Naive B cell (primary cell): ENCODE results near the gene B9D1. TPM values are rescaled to one million over a fixed set of nuclear protein-coding genes. Genes with fewer than 3 reads are reported as not detected.

Source experiments
- ATAC-seq, 2 donors: fragments of 150-1000 bp; cut with Tn5 transposase; 2 replicates each; pipeline ENCODE4 v1.10.0; 2021; ENCODE audit warnings: low read depth in 2 of 2, mild to moderate bottlenecking in 2 of 2, moderate library complexity in 2 of 2
- DNase-seq: peaks from one replicate; pipeline ENCODE4 v3.0.0; 2022
- H3K27ac Mint-ChIP-seq, 6 donors: one replicate each; pipeline ENCODE4 v1.8.0; 2020 to 2022; ENCODE audit warnings: mild to moderate bottlenecking in 6 of 6, mixed read lengths in 6 of 6, moderate library complexity in 5 of 6, inconsistent platforms in 2 of 6
- H3K27me3 Mint-ChIP-seq, 3 donors: one replicate each; pipeline ENCODE4 v1.8.0; 2021 to 2022; ENCODE audit warnings: mixed read lengths in 3 of 3, mild to moderate bottlenecking in 1 of 3
- H3K36me3 Mint-ChIP-seq, 2 donors: one replicate each; pipeline ENCODE4 v1.8.0; 2020 to 2022; ENCODE audit warnings: mixed read lengths in 2 of 2, inconsistent platforms in 1 of 2, mild to moderate bottlenecking in 1 of 2
- H3K4me1 Mint-ChIP-seq, 3 donors: one replicate each; pipeline ENCODE4 v1.8.0; 2020 to 2022; ENCODE audit warnings: mixed read lengths in 3 of 3, inconsistent platforms in 1 of 3, mild to moderate bottlenecking in 1 of 3, moderate library complexity in 1 of 3
- H3K4me3 Mint-ChIP-seq, 8 donors: one replicate each; pipeline ENCODE4 v1.8.0; 2020 to 2022; ENCODE audit warnings: mild to moderate bottlenecking in 8 of 8, mixed read lengths in 8 of 8, moderate library complexity in 8 of 8, inconsistent platforms in 2 of 8
- H3K9me3 Mint-ChIP-seq, 7 donors: one replicate each; pipeline ENCODE4 v1.8.0; 2020 to 2022; ENCODE audit warnings: mixed read lengths in 7 of 7, mild to moderate bottlenecking in 5 of 7, inconsistent platforms in 2 of 7, moderate library complexity in 1 of 7
- polyA plus RNA-seq, 6 donors: library from polyadenylated mRNA; unstranded; fragments of 300-500 nt; fragmentation: Illumina TruSeq; gene quantifications; one replicate each; pipeline ENCODE4 v1.2.3, GENCODE V29; 2021; ENCODE audit warnings: low read depth in 6 of 6

The B9D1 gene
- polyA plus RNA-seq, 6 donors from 2014 or later: 1.2 to 4.1 (median 1.6) TPM

- ATAC-seq (no peak), DNase-seq (no peak)
- no peaks in the 10 kb centered on the region for H3K36me3 Mint-ChIP-seq
- H3K27ac Mint-ChIP-seq: peak overlapping the region in 5 of 6 donors; percentile 36 to 98 (median 66)
- H3K4me1 Mint-ChIP-seq: peaks cover 37 to 54% (median 52%) of the 10 kb centered on the region in 3 donors
- H3K27me3 Mint-ChIP-seq: peaks cover 0 to 16% (median 6%) of the 10 kb centered on the region in 3 donors
- peak overlapping the region in 1 of 8 donors; percentile 8 for H3K4me3 Mint-ChIP-seq
- no peaks in the 10 kb centered on the region for H3K9me3 Mint-ChIP-seq
These were observed 61.1 kb downstream of the B9D1 start for GRCh38 chr17:19301274-19301951.

GRCh38 chr17:19299866-19300265 lies 62.7 kb downstream of the B9D1 start:
- Mint-ChIP-seq H3K27me3 (peaks cover 0 to 6% (median 6%) of the 10 kb centered on the region in 3 donors), H3K27ac (no peak overlapping the region), H3K4me3 (no peak overlapping the region), H3K9me3 (no peaks in the 10 kb centered on the region), H3K36me3 (no peaks in the 10 kb centered on the region), H3K4me1 (peaks cover 23 to 43% (median 42%) of the 10 kb centered on the region in 3 donors)
- DNase-seq (no peak), ATAC-seq (no peak)

- H3K4me3 Mint-ChIP-seq: no peak overlapping the region
These were observed 63.2 kb downstream of the B9D1 start for GRCh38 chr17:19299214-19299747.

GRCh38 chr17:19298569-19299213 lies 63.8 kb downstream of the B9D1 start:
- Mint-ChIP-seq H3K4me3 (no peak overlapping the region), H3K9me3 (no peaks in the 10 kb centered on the region), H3K36me3 (no peaks in the 10 kb centered on the region), H3K27ac (no peak overlapping the region), H3K27me3 (peaks cover 0 to 12% (median 6%) of the 10 kb centered on the region in 3 donors), H3K4me1 (peaks cover 23 to 39% (median 36%) of the 10 kb centered on the region in 3 donors)
- DNase-seq (no peak), ATAC-seq (no peak)

More at GRCh38 chr17:19299214-19299747, 63.2 kb downstream of the B9D1 start:
- Mint-ChIP-seq H3K4me1 (peaks cover 27 to 43% (median 42%) of the 10 kb centered on the region in 3 donors), H3K9me3 (no peaks in the 10 kb centered on the region), H3K36me3 (no peaks in the 10 kb centered on the region), H3K27me3 (peaks cover 0 to 11% (median 6%) of the 10 kb centered on the region in 3 donors), H3K27ac (no peak overlapping the region)
- DNase-seq (no peak), ATAC-seq (no peak)

GRCh38 chr17:19296786-19297778 lies 65.4 kb downstream of the B9D1 start:
- peak overlapping the region in 1 of 6 donors; percentile 54 for H3K27ac Mint-ChIP-seq
- peaks cover 0 to 4% of the 10 kb centered on the region in 2 donors for H3K36me3 Mint-ChIP-seq
- no peak overlapping the region for H3K4me3 Mint-ChIP-seq
- peaks cover 13 to 22% (median 20%) of the 10 kb centered on the region in 3 donors for H3K4me1 Mint-ChIP-seq
- DNase-seq (no peak), ATAC-seq (no peak)
- H3K9me3 Mint-ChIP-seq: no peaks in the 10 kb centered on the region
- H3K27me3 Mint-ChIP-seq: peaks cover 0 to 12% (median 10%) of the 10 kb centered on the region in 3 donors

- H3K4me3 Mint-ChIP-seq: no peak overlapping the region
- H3K9me3 Mint-ChIP-seq: no peaks in the 10 kb centered on the region
- H3K36me3 Mint-ChIP-seq: peaks cover 0 to 8% of the 10 kb centered on the region in 2 donors
- DNase-seq (no peak), ATAC-seq (no peak)
- peaks cover 11 to 20% (median 12%) of the 10 kb centered on the region in 3 donors for H3K4me1 Mint-ChIP-seq
- H3K27me3 Mint-ChIP-seq: peaks cover 6 to 23% (median 17%) of the 10 kb centered on the region in 3 donors
- H3K27ac Mint-ChIP-seq: no peak overlapping the region
These were observed 66.9 kb downstream of the B9D1 start for GRCh38 chr17:19295473-19296135.

- DNase-seq: no peak
- no peak for ATAC-seq
- peaks cover 0 to 8% of the 10 kb centered on the region in 2 donors for H3K36me3 Mint-ChIP-seq
- H3K27ac Mint-ChIP-seq: no peak overlapping the region
- H3K9me3 Mint-ChIP-seq: no peaks in the 10 kb centered on the region
- H3K4me1 Mint-ChIP-seq: peaks cover 15 to 29% (median 16%) of the 10 kb centered on the region in 3 donors
- H3K4me3 Mint-ChIP-seq: no peak overlapping the region
- peaks cover 16 to 33% (median 22%) of the 10 kb centered on the region in 3 donors for H3K27me3 Mint-ChIP-seq
These were observed 68.1 kb downstream of the B9D1 start for GRCh38 chr17:19294443-19294842.

Other genes starting within 250 kb of the B9D1 start
- 1 to 10 TPM in 5 of 6 donors, not detected in 1; 3.5 to 7.2 (median 4.4) TPM for gene GRAPL, start 235.1 kb downstream of the B9D1 start, polyA plus RNA-seq
- gene EPN2, start 125.4 kb downstream of the B9D1 start, polyA plus RNA-seq: 10 to 100 TPM in 5 of 6 donors, 1 to 10 TPM in 1; 9.8 to 35.0 (median 28.9) TPM
- gene MAPK7, start 15.8 kb upstream of the B9D1 start, polyA plus RNA-seq: 10 to 100 TPM in 1 of 6 donors, 1 to 10 TPM in 5; 3.5 to 11.3 (median 7.3) TPM
- not detected for gene MFAP4, start 24.5 kb upstream of the B9D1 start, polyA plus RNA-seq
- gene RNF112, start 48.5 kb upstream of the B9D1 start, polyA plus RNA-seq: not detected
- not detected for gene SLC47A1, start 171.1 kb upstream of the B9D1 start, polyA plus RNA-seq